Raji (cell line): Measurements from ENCODE around the gene EIF4E3.

Experiments used
- POLR2A ChIP-seq: IDR thresholded peaks from 2 replicates; pipeline ENCODE4 v1.6.1; 2011; ENCODE audit warnings: low read depth, low read length, control low read depth; ENCODE audit not compliant: insufficient read depth

Gene EIF4E3

GRCh38 chr3:71725271-71725991 lies at the start of gene EIF4E3:
Gene EIF4E3 (minus strand): TSS chr3:71725402. CDS start chr3:71725367, 35 bp downstream.
- no peak for TF ChIP-seq POLR2A

GRCh38 chr3:71771884-71772283 lies 46.7 kb upstream of the EIF4E3 start:
- no peak for TF ChIP-seq POLR2A

- no peak for TF ChIP-seq POLR2A
Observed at GRCh38 chr3:71771126-71771525, 45.9 kb upstream of the EIF4E3 start.

GRCh38 chr3:71763426-71763825 lies 38.2 kb upstream of the EIF4E3 start:
- TF ChIP-seq POLR2A: no peak

- no peak for TF ChIP-seq POLR2A
Observed at GRCh38 chr3:71760140-71760539, 34.9 kb upstream of the EIF4E3 start.

GRCh38 chr3:71759401-71759800 lies 34.2 kb upstream of the EIF4E3 start:
- TF ChIP-seq POLR2A: no peak

- TF ChIP-seq POLR2A: no peak
Observed at GRCh38 chr3:71758091-71758490, 32.9 kb upstream of the EIF4E3 start.

- TF ChIP-seq POLR2A: no peak
Observed at GRCh38 chr3:71754610-71755253, 29.5 kb upstream of the EIF4E3 start.

GRCh38 chr3:71753701-71754609 lies 28.8 kb upstream of the EIF4E3 start, which contains the start of gene GPR27:
Gene GPR27 (plus strand): TSS chr3:71753855. CDS start chr3:71754050, 195 bp downstream.
- TF ChIP-seq POLR2A: no peak

- TF ChIP-seq POLR2A: no peak
Observed at GRCh38 chr3:71752831-71753700, 27.9 kb upstream of the EIF4E3 start.

- TF ChIP-seq POLR2A: no peak
Observed at GRCh38 chr3:71751602-71752001, 26.4 kb upstream of the EIF4E3 start.

GRCh38 chr3:71744738-71745137 lies 19.5 kb upstream of the EIF4E3 start:
- no peak for TF ChIP-seq POLR2A

- TF ChIP-seq POLR2A: no peak
Observed at GRCh38 chr3:71742621-71743020, 17.4 kb upstream of the EIF4E3 start.

- no peak for TF ChIP-seq POLR2A
Observed at GRCh38 chr3:71734881-71735280, 9.7 kb upstream of the EIF4E3 start.
